Neuronal stem cell (in vitro differentiated cells): ENCODE data around the gene RASA3.

Experiments used
- DNase-seq: peaks from one replicate; pipeline ENCODE4 v3.0.0-alpha.2; 2013; ENCODE audit warnings: low spot score
- H2AFZ ChIP-seq: one replicate; pipeline ENCODE4 v1.6.1; 2013; ENCODE audit warnings: mild to moderate bottlenecking, low read length, inconsistent platforms
- H2AK5ac ChIP-seq: 2 replicates; pipeline ENCODE4 v1.6.1; 2013; ENCODE audit warnings: low read depth, mild to moderate bottlenecking, inconsistent platforms, low read length, moderate library complexity, mixed read lengths
- H2BK120ac ChIP-seq: 2 replicates; pipeline ENCODE4 v1.6.1; 2013; ENCODE audit warnings: low read depth, mild to moderate bottlenecking, inconsistent platforms, low read length, moderate library complexity, mixed read lengths
- H2BK12ac ChIP-seq: one replicate; pipeline ENCODE4 v1.6.1; 2013; ENCODE audit warnings: low read length, inconsistent platforms
- H2BK15ac ChIP-seq: 2 replicates; pipeline ENCODE4 v1.6.1; 2013; ENCODE audit warnings: mild to moderate bottlenecking, low read length, inconsistent platforms, mixed read lengths
- H2BK5ac ChIP-seq: one replicate; pipeline ENCODE4 v1.6.1; 2013; ENCODE audit warnings: inconsistent platforms, mild to moderate bottlenecking, low read length, moderate library complexity
- H3K14ac ChIP-seq: one replicate; pipeline ENCODE4 v1.6.1; 2013; ENCODE audit warnings: low read length, inconsistent platforms
- H3K18ac ChIP-seq: 2 replicates; pipeline ENCODE4 v1.6.1; 2013; ENCODE audit warnings: low read length, inconsistent platforms
- H3K23ac ChIP-seq: 2 replicates; pipeline ENCODE4 v1.6.1; 2013; ENCODE audit warnings: low read depth, mild to moderate bottlenecking, mixed read lengths, low read length, inconsistent platforms; ENCODE audit not compliant: poor library complexity
- H3K27ac ChIP-seq: replicated peaks from 3 replicates; pipeline ENCODE4 v1.5.1; 2013; ENCODE audit warnings: low read length, inconsistent platforms
- H3K27me3 ChIP-seq, 3 experiments: 2 replicates each; pipeline ENCODE4 v1.6.1; 2013; ENCODE audit warnings: low read length in 3 of 3, mild to moderate bottlenecking in 2 of 3, inconsistent platforms in 1 of 3, low read depth in 1 of 3, mixed read lengths in 1 of 3, moderate library complexity in 1 of 3; ENCODE audit not compliant: control insufficient read depth in 3 of 3, insufficient read depth in 3 of 3
- H3K36me3 ChIP-seq, 2 donors: replicated peaks in 1 of 2; 2 replicates each; pipeline ENCODE4 v1.6.1; 2013; ENCODE audit warnings: low read length in 2 of 2; ENCODE audit not compliant: control insufficient read depth in 2 of 2, insufficient read depth in 2 of 2
- H3K4ac ChIP-seq: 2 replicates; pipeline ENCODE4 v1.6.1; 2013; ENCODE audit warnings: inconsistent platforms, mild to moderate bottlenecking, low read length, moderate library complexity
- H3K4me1 ChIP-seq, 2 donors: 1 replicate in 1 of 2; 2 replicates in 1 of 2; pipeline ENCODE4 v1.6.1; 2013; ENCODE audit warnings: low read length in 2 of 2, low read depth in 1 of 2; ENCODE audit not compliant: control insufficient read depth in 2 of 2, insufficient read depth in 1 of 2
- H3K4me2 ChIP-seq: one replicate; pipeline ENCODE4 v1.6.1; 2013; ENCODE audit warnings: mild to moderate bottlenecking, low read length, inconsistent platforms; ENCODE audit not compliant: insufficient read depth, poor library complexity, severe bottlenecking
- H3K4me3 ChIP-seq, 2 donors: 2 replicates each; pipeline ENCODE4 v1.5.1; 2013; ENCODE audit warnings: low read length in 2 of 2, mild to moderate bottlenecking in 2 of 2, inconsistent platforms in 1 of 2, moderate library complexity in 1 of 2
- H3K79me1 ChIP-seq: one replicate; pipeline ENCODE4 v1.6.1; 2013; ENCODE audit warnings: low read depth, mild to moderate bottlenecking, inconsistent platforms, low read length, moderate library complexity
- H3K9ac ChIP-seq: one replicate; pipeline ENCODE4 v1.6.1; 2013; ENCODE audit warnings: mild to moderate bottlenecking, low read depth, low read length, inconsistent platforms; ENCODE audit not compliant: poor library complexity
- H3K9me3 ChIP-seq, 2 donors: replicated peaks in 1 of 2; 2 replicates each; pipeline versions ENCODE3 to v1.6.1; 2013; ENCODE audit warnings: low read length in 2 of 2, mild to moderate bottlenecking in 2 of 2, inconsistent platforms in 1 of 2, low read depth in 1 of 2, mixed read lengths in 1 of 2, moderate library complexity in 1 of 2; ENCODE audit not compliant: control insufficient read depth in 2 of 2, insufficient read depth in 1 of 2
- H4K8ac ChIP-seq: one replicate; pipeline ENCODE4 v1.6.1; 2013; ENCODE audit warnings: low read depth, mild to moderate bottlenecking, inconsistent platforms, low read length, moderate library complexity
- H4K91ac ChIP-seq: one replicate; pipeline ENCODE4 v1.6.1; 2013; ENCODE audit warnings: low read length, low read depth, mild to moderate bottlenecking, inconsistent platforms; ENCODE audit not compliant: poor library complexity
- WGBS, 2 donors: extraction: QIAGEN DNeasy Blood & Tissue Kit; methylation state at CpG; one replicate each; pipeline ENCODE4 v1.1.7; 2013; ENCODE audit warnings: missing lambda C conversion rate in 2 of 2, mixed read lengths in 1 of 2; ENCODE audit not compliant: insufficient read length in 2 of 2, insufficient replicate concordance in 1 of 2; ENCODE audit errors: extremely low coverage in 2 of 2; 5-methylcytosine and 5-hydroxymethylcytosine counted together

Gene RASA3

DNA sequence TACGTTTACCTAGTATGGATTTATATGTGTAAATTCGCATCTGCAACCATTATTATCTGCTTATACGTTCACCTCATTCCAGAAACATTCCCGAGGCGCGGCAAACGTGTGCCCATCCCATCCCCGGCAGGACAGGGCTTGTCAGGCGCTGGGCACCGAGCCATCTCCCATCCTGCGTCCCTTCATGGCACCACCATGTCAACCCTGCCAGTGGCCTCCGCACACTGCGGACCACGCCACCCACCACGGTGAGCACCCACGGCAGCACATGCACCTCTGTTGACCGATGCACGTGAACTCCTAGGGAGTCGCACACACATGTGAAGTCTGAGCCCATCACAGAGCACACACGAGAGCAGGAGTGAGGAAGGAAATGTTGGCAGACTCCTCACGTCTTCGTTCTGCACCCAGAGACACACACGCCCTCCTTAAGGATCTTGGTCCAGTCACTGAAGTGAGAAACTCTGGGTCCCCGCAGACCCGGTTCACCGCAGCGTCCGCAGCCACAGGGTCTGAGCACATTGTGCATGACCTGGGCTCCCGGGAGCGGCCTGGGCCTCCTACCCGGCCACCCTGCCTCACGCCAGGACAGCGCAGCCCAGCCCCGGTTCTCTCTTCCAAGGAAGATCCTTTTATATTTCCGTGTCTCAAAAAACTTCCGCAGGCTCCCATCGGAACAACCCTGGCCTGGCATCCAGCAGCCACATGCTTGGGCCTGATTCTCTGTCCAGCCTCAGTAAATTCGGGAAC, 90.2 kb downstream of the RASA3 start:
- Histone ChIP-seq H2BK120ac (no peak overlapping the region), H3K9me3 (peaks cover 8 to 10% of the 10 kb centered on the region in 2 donors), H3K4me1 (peaks cover 4 to 20% of the 10 kb centered on the region in 2 donors), H3K4me3 (no peak overlapping the region), H2BK12ac (no peak overlapping the region), H2BK5ac (peak overlapping the region; percentile 56), H3K4me2 (no peak overlapping the region), H3K79me1 (peaks cover 3% of the 10 kb centered on the region), H3K14ac (no peak overlapping the region), H2AK5ac (peak overlapping the region; percentile 66), H2BK15ac (no peak overlapping the region), H3K4ac (no peak overlapping the region), H3K9ac (no peak overlapping the region), H3K27ac (no peak overlapping the region), H3K27me3 (no peaks in the 10 kb centered on the region), H2AFZ (no peak overlapping the region), H3K18ac (peak overlapping the region; percentile 44), H4K91ac (no peak overlapping the region), H3K36me3 (peaks cover 4 to 22% of the 10 kb centered on the region in 2 donors), H4K8ac (peak overlapping the region; percentile 6), H3K23ac (peak overlapping the region; percentile 88)
- no peak for DNase-seq
- WGBS, 2 donors: no CpG with 5 or more reads among the region's 38 CpGs

DNA sequence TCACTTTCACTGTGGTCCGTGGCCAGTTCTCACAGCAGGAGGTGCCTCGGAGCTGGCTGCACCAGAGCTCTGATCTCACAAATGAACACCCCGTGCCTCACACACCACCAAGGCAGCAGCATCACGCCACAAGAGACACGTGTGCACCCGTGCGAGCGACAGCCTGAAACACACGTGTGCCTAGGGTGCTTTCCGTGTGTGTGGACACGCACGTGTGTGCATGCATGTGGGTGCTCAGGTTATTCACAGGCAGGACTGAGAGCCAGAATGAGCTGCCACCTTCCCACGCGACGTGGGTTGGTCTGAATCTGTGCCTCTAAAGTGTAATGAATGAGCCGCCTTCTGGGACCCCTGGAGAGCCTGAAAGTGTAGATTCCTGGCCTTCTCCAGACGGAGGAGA, 90.9 kb downstream of the RASA3 start:
- Histone ChIP-seq H3K14ac (no peak overlapping the region), H3K4ac (no peak overlapping the region), H3K27ac (no peak overlapping the region), H3K9me3 (peaks cover 8 to 10% of the 10 kb centered on the region in 2 donors), H2AFZ (no peak overlapping the region), H4K8ac (peak overlapping the region; percentile 83), H3K79me1 (peaks cover 3% of the 10 kb centered on the region), H3K27me3 (no peaks in the 10 kb centered on the region), H2AK5ac (no peak overlapping the region), H3K4me3 (peak overlapping the region in 1 of 2 donors; percentile 68), H2BK120ac (no peak overlapping the region), H3K23ac (no peak overlapping the region), H2BK5ac (no peak overlapping the region), H4K91ac (no peak overlapping the region), H3K9ac (peak overlapping the region; percentile 65), H2BK12ac (no peak overlapping the region), H3K4me1 (peaks cover 3 to 21% of the 10 kb centered on the region in 2 donors), H3K18ac (peak overlapping the region; percentile 6), H3K36me3 (peaks cover 4 to 28% of the 10 kb centered on the region in 2 donors), H3K4me2 (no peak overlapping the region), H2BK15ac (peak overlapping the region; percentile 56)
- whole genome bisulfite sequencing, 2 donors: no CpG with 5 or more reads among the region's 17 CpGs
- DNase-seq: no peak

DNA sequence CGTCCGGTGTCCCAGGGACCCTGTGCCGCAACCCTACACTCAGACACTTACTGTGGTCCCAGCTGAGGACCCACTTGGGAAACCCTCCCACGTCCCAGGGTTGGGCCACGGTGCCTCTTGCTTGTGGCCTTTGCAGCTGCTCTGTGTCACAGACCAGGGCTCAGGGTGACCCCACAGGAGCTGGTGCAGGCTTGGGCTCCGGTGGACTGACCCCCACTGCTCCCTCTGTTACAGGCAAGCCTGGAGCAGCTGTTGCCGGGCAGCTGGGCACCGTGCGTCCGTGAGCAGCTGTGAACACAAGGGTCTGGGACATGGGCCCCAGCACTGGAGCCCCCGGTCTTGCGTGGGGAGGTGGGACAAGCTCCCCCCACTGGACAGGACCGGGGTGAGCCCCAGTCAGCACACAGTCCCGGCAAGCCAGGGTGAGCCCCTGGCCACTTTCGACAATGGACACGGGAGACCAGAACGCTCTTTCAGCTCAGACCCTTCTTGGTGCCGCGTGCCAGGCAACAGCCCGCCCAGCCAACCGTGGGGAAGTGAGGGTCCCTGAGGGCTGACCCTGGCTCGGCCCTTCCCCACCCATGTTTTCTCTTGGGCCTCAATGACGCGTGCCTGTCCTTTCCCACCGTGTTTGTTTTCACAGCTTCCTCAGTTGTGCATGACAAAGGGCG, 92.8 kb downstream of the RASA3 start:
- H3K4me1 ChIP-seq: peaks cover 17 to 24% of the 10 kb centered on the region in 2 donors

DNA sequence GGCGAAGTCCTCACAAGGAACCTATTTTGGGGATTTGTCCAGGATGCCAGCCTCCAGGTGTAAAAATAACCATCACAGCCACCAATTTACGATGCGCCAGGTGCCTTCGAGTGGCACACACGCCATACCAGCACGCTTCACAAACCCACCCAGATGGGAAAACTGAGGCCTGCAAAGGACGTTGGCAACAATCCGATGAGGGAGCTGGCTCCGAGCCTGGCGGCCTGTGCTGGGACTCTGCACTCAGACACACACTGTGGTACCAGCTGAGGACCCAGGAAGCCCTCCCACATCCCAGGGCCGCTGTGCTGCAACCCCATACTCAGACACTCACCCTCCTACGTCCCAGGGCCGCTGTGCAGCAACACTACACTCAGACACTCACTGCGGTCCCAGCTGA, 93.5 kb downstream of the RASA3 start:
- Histone ChIP-seq H3K18ac (peak overlapping the region; percentile 85), H3K27ac (no peak overlapping the region), H2BK12ac (peak overlapping the region; percentile 65), H2BK15ac (no peak overlapping the region), H3K4me3 (no peak overlapping the region), H3K9me3 (peaks cover 8 to 10% of the 10 kb centered on the region in 2 donors), H3K23ac (peak overlapping the region; percentile 20), H3K9ac (no peak overlapping the region), H2BK5ac (no peak overlapping the region), H3K4me2 (no peak overlapping the region), H3K14ac (no peak overlapping the region), H3K27me3 (no peaks in the 10 kb centered on the region), H3K79me1 (peaks cover 3% of the 10 kb centered on the region), H3K36me3 (peaks cover 4 to 28% of the 10 kb centered on the region in 2 donors), H2AK5ac (peak overlapping the region; percentile 60), H2BK120ac (no peak overlapping the region), H3K4ac (peak overlapping the region; percentile 68), H4K8ac (no peak overlapping the region), H4K91ac (no peak overlapping the region), H3K4me1 (peaks cover 23 to 27% of the 10 kb centered on the region in 2 donors), H2AFZ (no peak overlapping the region)
- WGBS, 2 donors: no CpG with 5 or more reads among the region's 14 CpGs
- no peak for DNase-seq

More for the DNA sequence above, 92.8 kb downstream of the RASA3 start:
- Histone ChIP-seq H3K23ac (peak overlapping the region; percentile 20), H3K27ac (no peak overlapping the region), H3K4ac (peak overlapping the region; percentile 12), H2BK120ac (no peak overlapping the region), H2BK12ac (no peak overlapping the region), H2AK5ac (no peak overlapping the region), H2BK15ac (no peak overlapping the region), H3K18ac (peak overlapping the region; percentile 58), H2AFZ (no peak overlapping the region), H3K27me3 (no peaks in the 10 kb centered on the region), H3K4me2 (no peak overlapping the region), H3K4me3 (peak overlapping the region in 1 of 2 donors; percentile 19), H3K36me3 (peaks cover 4 to 28% of the 10 kb centered on the region in 2 donors), H2BK5ac (peak overlapping the region; percentile 3), H3K9ac (no peak overlapping the region), H3K14ac (peak overlapping the region; percentile 63), H4K91ac (no peak overlapping the region), H4K8ac (no peak overlapping the region), H3K79me1 (peaks cover 3% of the 10 kb centered on the region), H3K9me3 (peaks cover 8 to 10% of the 10 kb centered on the region in 2 donors)
- DNase-seq: no peak
- WGBS, 2 donors: no CpG with 5 or more reads among the region's 26 CpGs
